DMS53 (cell line): ENCODE results near the gene ATP8A2.
"Not testable (repeated sequence)": the region's sequence is repeated elsewhere in the genome, so short reads cannot be mapped to it uniquely, and the experiment has no call there.

ENCODE experiments used
- DNase-seq: peaks from one replicate; lab custom pipeline; 2025; lab: John Stamatoyannopoulos, UW

Gene ATP8A2

GRCh38 chr13:25807562-25807961, 435.8 kb downstream of the ATP8A2 start:
- no peak for DNase-seq

GRCh38 chr13:25811506-25811905, 439.7 kb downstream of the ATP8A2 start:
- DNase-seq = no peak

- peak; percentile 90 for DNase-seq
These were observed 444.5 kb downstream of the ATP8A2 start for GRCh38 chr13:25816239-25816638.

GRCh38 chr13:25819856-25820530, 448.2 kb downstream of the ATP8A2 start:
- DNase-seq = peak; percentile 88

- no peak for DNase-seq
These were observed 450.0 kb downstream of the ATP8A2 start for GRCh38 chr13:25821776-25822175.

GRCh38 chr13:25827221-25827620, 455.4 kb downstream of the ATP8A2 start:
- DNase-seq = not testable (repeated sequence)

- DNase-seq = no peak
These were observed 456.2 kb downstream of the ATP8A2 start for GRCh38 chr13:25827831-25828465.

GRCh38 chr13:25833761-25834160, 462.0 kb downstream of the ATP8A2 start:
- no peak for DNase-seq

GRCh38 chr13:25836574-25837336, 465.0 kb downstream of the ATP8A2 start:
- DNase-seq = no peak

- no peak for DNase-seq
These were observed 467.6 kb downstream of the ATP8A2 start for GRCh38 chr13:25839371-25839770.

GRCh38 chr13:25840261-25840660, 468.5 kb downstream of the ATP8A2 start:
- no peak for DNase-seq

- DNase-seq = no peak
These were observed 469.2 kb downstream of the ATP8A2 start for GRCh38 chr13:25840931-25841330.

- DNase-seq = no peak
These were observed 471.9 kb downstream of the ATP8A2 start for GRCh38 chr13:25843692-25844091.

- no peak for DNase-seq
These were observed 473.0 kb downstream of the ATP8A2 start for GRCh38 chr13:25844559-25845434.

GRCh38 chr13:25846222-25846984, 474.6 kb downstream of the ATP8A2 start:
- no peak for DNase-seq

GRCh38 chr13:25847145-25847544, 475.4 kb downstream of the ATP8A2 start:
- no peak for DNase-seq

- no peak for DNase-seq
These were observed 476.2 kb downstream of the ATP8A2 start for GRCh38 chr13:25847635-25848626.

GRCh38 chr13:25848812-25849745, 477.3 kb downstream of the ATP8A2 start:
- no peak for DNase-seq

GRCh38 chr13:25857830-25858229, 486.1 kb downstream of the ATP8A2 start:
- peak; percentile 44 for DNase-seq
